OCI-LY3 (cell line): ENCODE measurements around the gene TAAR8.

ENCODE experiments used
- CTCF ChIP-seq: fragments of 200-600, 300-600 bp; sonication (generic); IDR thresholded peaks from 2 replicates; pipeline ENCODE4 v1.5.1; 2014; ENCODE audit warnings: antibody characterized with exemption, low read length, low read depth
- EZH2phosphoT487 ChIP-seq: fragments of 200-600 bp; shearing (Covaris generic); IDR thresholded peaks from 2 replicates; pipeline ENCODE4 v1.6.1; 2018; ENCODE audit warnings: antibody characterized with exemption, mixed run types, low read depth

- TF ChIP-seq CTCF (no peak), EZH2phosphoT487 (no peak)
These were observed 26.6 kb upstream of the TAAR8 start for GRCh38 chr6:132525866-132526265.
